ENCODE data around the gene GPR63.

DNA sequence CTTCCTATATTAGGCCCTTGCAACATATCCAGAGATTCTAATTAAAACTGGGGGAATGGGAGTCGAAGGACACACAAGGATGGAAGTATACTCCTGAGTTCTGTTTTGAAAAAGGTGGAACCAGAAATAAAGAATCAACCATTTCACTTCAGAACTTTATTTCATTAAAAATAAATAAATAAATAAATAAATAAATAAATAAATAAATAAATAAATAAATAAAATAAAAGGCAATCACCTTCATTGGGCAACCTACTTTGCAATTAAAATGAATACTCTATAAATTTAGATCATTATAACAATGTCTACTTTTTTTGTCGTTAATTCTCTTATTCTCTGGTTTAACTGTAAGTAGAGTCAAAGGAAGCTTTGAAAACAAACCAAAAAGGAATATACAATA, 25.6 kb downstream of the GPR63 start:
- TF ChIP-seq EZH2 (IDR thresholded peaks at IDR 0.05; ENCODE audit: insufficient read depth, poor library complexity, severe bottlenecking) (no peak), EZH2phosphoT487 (IDR thresholded peaks at IDR 0.05; ENCODE audit: insufficient read depth, low read depth) (no peak)

Data from GM23248 (cell line).